OCI-LY1 (cell line): Measurements from ENCODE around the gene SSBP3.

Experiments
- H2AFZ ChIP-seq: fragments of 200-600 bp; sonication (generic), shearing (Covaris generic); 2 replicates; pipeline ENCODE4 v1.6.0; 2014; ENCODE audit warnings: antibody characterized with exemption, mild to moderate bottlenecking, low read length
- H3F3A ChIP-seq: fragments of 200-600 bp; sonication (generic), shearing (Covaris generic); 2 replicates; pipeline ENCODE4 v1.6.0; 2014; ENCODE audit warnings: mild to moderate bottlenecking, antibody characterized with exemption, low read length, moderate library complexity; ENCODE audit not compliant: insufficient read depth
- H3K27ac ChIP-seq: fragments of 200-600 bp; sonication (generic); 2 replicates; pipeline ENCODE4 v1.5.1; 2014; ENCODE audit warnings: low read length, mixed run types, mild to moderate bottlenecking, low read depth; ENCODE audit not compliant: poor library complexity, severe bottlenecking
- H3K27me3 ChIP-seq: fragments of 200-600 bp; sonication (generic); 2 replicates; pipeline ENCODE4 v1.6.0; 2014; ENCODE audit warnings: antibody characterized with exemption, mild to moderate bottlenecking, low read length, moderate library complexity; ENCODE audit not compliant: insufficient read depth
- H3K36me3 ChIP-seq: fragments of 200-600 bp; sonication (generic); 2 replicates; pipeline ENCODE4 v1.6.1; 2014; ENCODE audit warnings: mild to moderate bottlenecking, antibody characterized with exemption, low read length, moderate library complexity, mixed read lengths; ENCODE audit not compliant: insufficient read depth
- H3K4me1 ChIP-seq: fragments of 200-600 bp; sonication (generic); 2 replicates; pipeline ENCODE4 v1.5.1; 2014; ENCODE audit warnings: mild to moderate bottlenecking, low read length, moderate library complexity; ENCODE audit not compliant: insufficient read depth, severe bottlenecking
- H3K4me2 ChIP-seq: fragments of 200-600 bp; sonication (generic), shearing (Covaris generic); 2 replicates; pipeline ENCODE4 v1.6.1; 2014; ENCODE audit warnings: low read length
- H3K4me3 ChIP-seq: fragments of 200-600 bp; sonication (generic); 2 replicates; pipeline ENCODE4 v1.5.1; 2014; ENCODE audit warnings: low read length, low read depth, mild to moderate bottlenecking, mixed read lengths; ENCODE audit not compliant: poor library complexity, severe bottlenecking
- H3K79me2 ChIP-seq: fragments of 200-600 bp; shearing (Covaris generic); 2 replicates; pipeline ENCODE4 v1.6.1; 2016; ENCODE audit warnings: mixed run types, low read length, mixed read lengths; ENCODE audit not compliant: insufficient read depth
- H3K9ac ChIP-seq: fragments of 200-600 bp; sonication (generic), shearing (Covaris generic); 2 replicates; pipeline ENCODE4 v1.6.1; 2014; ENCODE audit warnings: mild to moderate bottlenecking, low read length, mixed read lengths
- H3K9me2 ChIP-seq: fragments of 200-600 bp; sonication (generic), shearing (Covaris generic); 2 replicates; pipeline ENCODE4 v1.6.1; 2014; ENCODE audit warnings: low read depth, mild to moderate bottlenecking, low read length, mixed read lengths
- H3K9me3 ChIP-seq: fragments of 200-600 bp; shearing (Covaris generic); 2 replicates; pipeline ENCODE4 v1.6.1; 2014; ENCODE audit warnings: low read length, mixed read lengths
- H4K20me1 ChIP-seq: fragments of 200-600 bp; sonication (generic), shearing (Covaris generic); 2 replicates; pipeline ENCODE4 v1.6.0; 2016; ENCODE audit warnings: mild to moderate bottlenecking, low read length; ENCODE audit not compliant: insufficient read depth
- EZH2 ChIP-seq: fragments of 200-600 bp; sonication (generic), shearing (Covaris generic); IDR thresholded peaks from 2 replicates; pipeline ENCODE4 v1.8.0; 2017; ENCODE audit warnings: borderline replicate concordance, mixed run types, mild to moderate bottlenecking, antibody characterized with exemption, low read length, moderate library complexity, mixed read lengths
- TF ChIP-seq, protein P1 (sequence below): fragments of 200-600 bp; sonication (generic), shearing (Covaris generic); IDR thresholded peaks from 2 replicates; pipeline ENCODE4 v1.5.1; 2017; ENCODE audit warnings: mild to moderate bottlenecking, antibody characterized with exemption, low read length, moderate library complexity, mixed read lengths

SSBP3 gene

DNA sequence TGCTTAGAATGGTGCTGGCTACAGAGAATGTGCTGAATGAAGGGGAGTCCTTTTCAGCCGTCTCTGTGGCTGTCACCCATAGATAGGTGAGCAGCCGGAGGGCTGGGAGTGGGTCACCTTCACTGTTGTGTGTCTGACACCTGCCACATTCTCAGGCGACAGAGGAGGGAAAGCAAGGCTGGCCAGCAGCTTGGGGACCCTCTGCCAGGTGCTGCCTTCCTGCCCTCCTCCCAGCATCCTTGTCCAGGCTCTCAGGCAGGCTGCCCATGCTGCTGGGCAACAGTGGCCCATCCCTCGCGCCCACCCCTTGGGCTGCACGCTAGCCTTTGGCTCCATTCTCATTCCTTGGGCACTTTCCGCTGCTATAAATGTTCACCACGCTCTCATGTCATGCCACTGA, 228.5 kb downstream of the SSBP3 start:
- Histone ChIP-seq H3K79me2 (no peaks in the 10 kb centered on the region), H3K9me2 (no peaks in the 10 kb centered on the region), H3K9me3 (no peaks in the 10 kb centered on the region), H3K27ac (no peak overlapping the region), H4K20me1 (no peaks in the 10 kb centered on the region), H3F3A (no peaks in the 10 kb centered on the region), H3K4me2 (no peak overlapping the region), H3K27me3 (no peaks in the 10 kb centered on the region), H3K9ac (no peak overlapping the region), H2AFZ (no peak overlapping the region), H3K4me3 (no peak overlapping the region), H3K4me1 (no peaks in the 10 kb centered on the region), H3K36me3 (peaks cover 19% of the 10 kb centered on the region)
- no peak for TF ChIP-seq EZH2
- TF ChIP-seq, protein P1, sequence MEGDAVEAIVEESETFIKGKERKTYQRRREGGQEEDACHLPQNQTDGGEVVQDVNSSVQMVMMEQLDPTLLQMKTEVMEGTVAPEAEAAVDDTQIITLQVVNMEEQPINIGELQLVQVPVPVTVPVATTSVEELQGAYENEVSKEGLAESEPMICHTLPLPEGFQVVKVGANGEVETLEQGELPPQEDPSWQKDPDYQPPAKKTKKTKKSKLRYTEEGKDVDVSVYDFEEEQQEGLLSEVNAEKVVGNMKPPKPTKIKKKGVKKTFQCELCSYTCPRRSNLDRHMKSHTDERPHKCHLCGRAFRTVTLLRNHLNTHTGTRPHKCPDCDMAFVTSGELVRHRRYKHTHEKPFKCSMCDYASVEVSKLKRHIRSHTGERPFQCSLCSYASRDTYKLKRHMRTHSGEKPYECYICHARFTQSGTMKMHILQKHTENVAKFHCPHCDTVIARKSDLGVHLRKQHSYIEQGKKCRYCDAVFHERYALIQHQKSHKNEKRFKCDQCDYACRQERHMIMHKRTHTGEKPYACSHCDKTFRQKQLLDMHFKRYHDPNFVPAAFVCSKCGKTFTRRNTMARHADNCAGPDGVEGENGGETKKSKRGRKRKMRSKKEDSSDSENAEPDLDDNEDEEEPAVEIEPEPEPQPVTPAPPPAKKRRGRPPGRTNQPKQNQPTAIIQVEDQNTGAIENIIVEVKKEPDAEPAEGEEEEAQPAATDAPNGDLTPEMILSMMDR = no peak

DNA sequence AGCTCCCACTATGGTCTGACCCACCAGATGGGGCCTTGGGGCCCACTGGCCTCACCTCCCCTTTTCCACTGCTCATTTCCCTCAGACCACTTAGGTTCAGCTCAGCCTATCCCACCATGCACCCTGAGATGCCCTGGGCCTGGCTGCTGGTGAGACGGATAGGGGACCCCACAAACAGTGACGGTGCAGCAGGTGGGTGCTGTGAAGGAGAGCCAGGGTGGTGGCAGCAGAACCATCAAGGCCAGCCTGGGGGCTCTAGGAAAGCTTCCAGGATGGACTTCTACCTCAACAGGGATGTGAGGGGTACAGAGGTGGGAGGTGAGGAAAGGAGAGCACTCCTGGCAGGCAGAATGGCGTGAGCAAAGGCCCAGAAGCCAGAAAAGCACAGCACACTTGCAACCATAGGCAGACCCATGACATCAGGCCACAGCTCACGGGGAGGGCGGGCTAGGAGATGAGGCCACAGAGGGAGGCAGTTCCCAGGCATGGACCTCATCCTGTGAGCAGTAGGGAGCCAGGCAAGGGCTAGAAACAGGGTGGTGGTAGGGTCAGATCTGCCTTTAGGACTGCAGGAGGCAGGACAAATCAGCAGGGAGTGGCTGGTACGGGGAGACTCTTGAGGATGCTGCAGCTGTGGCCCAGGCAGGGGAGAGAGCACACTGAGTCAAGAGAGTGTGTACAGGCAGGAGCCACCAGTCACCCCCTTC, 229.4 kb downstream of the SSBP3 start:
- Histone ChIP-seq H3K36me3 (peaks cover 11% of the 10 kb centered on the region), H3K9me2 (no peaks in the 10 kb centered on the region), H3F3A (no peaks in the 10 kb centered on the region), H3K27ac (no peak overlapping the region), H3K9me3 (no peaks in the 10 kb centered on the region), H2AFZ (no peak overlapping the region), H3K79me2 (no peaks in the 10 kb centered on the region), H3K4me3 (no peak overlapping the region), H3K27me3 (no peaks in the 10 kb centered on the region), H3K9ac (no peak overlapping the region), H4K20me1 (no peaks in the 10 kb centered on the region), H3K4me1 (no peaks in the 10 kb centered on the region), H3K4me2 (no peak overlapping the region)
- TF ChIP-seq, protein P1 = no peak
- no peak for TF ChIP-seq EZH2
